ENCODE measurements around the gene ADAMTS10.

- TF ChIP-seq CTCF (IDR thresholded peaks at IDR 0.05; ENCODE audit: low read depth, low read length, poor library complexity, severe bottlenecking) (peak; percentile 73), EZH2phosphoT487 (IDR thresholded peaks at IDR 0.05; ENCODE audit: borderline replicate concordance, low read length) (no peak)
These were observed 44.2 kb upstream of the ADAMTS10 start for GRCh38 chr19:8654591-8655339.

Measured in DOHH2 (cell line).